NCI-H446 treated with DMSO at 0.1 percent for 48 hours (cell line): ENCODE measurements around the gene USP28.
"Not testable (repeated sequence)": the region's sequence is repeated elsewhere in the genome, so short reads cannot be mapped to it uniquely, and the experiment has no call there.

ENCODE experiments used
- DNase-seq: peaks from one replicate; lab custom pipeline; 2025; lab: John Stamatoyannopoulos, UW

USP28 gene

DNA sequence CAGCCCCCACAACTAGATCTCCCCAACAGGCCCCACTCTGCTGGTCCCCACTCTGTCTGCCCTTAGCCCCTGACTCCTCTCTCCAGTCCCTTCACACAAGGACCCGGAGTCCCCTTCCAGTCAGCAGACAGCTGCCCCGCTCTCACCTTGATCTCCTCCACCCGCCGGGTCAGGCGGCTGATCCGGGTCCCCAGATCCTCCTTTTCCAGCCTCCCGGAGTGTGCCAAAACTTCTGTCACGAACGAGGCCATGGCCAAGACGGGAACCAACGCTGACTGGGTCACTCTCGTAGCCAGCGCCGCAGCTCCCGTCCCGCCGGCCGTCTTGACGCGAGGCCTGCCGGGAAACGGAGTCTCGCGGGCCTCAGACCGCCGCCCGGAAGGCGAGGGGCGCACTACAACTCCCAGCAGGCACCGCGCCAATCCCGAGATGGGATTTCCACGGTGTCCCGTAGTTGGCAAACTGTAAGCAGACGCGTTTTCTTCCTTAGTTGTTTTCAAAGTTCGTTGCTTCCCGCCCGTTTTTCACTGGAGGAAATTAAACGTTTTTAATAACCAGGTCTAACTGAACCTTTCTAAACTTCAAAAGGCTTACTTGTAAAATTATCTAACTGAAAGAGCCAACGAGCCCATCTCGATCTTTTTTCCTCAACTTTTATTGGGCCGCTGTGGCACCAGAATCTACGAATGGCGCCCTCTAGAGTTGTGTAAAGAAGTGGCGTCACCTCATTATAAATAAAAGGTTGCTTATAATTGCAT lies 101.8 kb downstream of the USP28 start, which contains the start of gene ZW10:
Gene ZW10 (minus strand): TSS at position 277 of the 758 bp plus-strand sequence. CDS start 26 bp downstream, at position 251.
- DNase-seq = peak; percentile 94

GRCh38 chr11:113773092-113773415 lies 102.3 kb downstream of the USP28 start:
- DNase-seq = no peak

- no peak for DNase-seq
Observed at GRCh38 chr11:113771964-113772363, 103.4 kb downstream of the USP28 start.

- DNase-seq = no peak
Observed at GRCh38 chr11:113764527-113765219, 110.7 kb downstream of the USP28 start.

DNA sequence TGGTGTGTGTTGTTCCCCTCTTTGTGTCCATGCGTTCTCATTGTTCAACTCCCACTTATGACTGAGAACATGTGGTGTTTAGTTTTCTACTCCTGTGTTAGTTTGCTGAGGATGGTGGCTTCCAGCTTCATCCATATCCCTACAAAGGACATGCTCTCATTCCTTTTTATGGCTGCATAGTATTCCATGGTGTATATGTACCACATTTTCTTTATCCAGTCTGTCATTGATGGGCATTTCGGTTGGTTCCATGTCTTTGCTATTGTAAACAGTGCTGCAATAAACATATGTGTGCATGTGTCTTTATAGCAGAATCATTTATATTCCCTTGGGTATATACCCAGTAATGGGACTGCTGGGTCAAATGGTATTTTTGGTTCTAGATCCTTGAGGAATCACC lies 112.3 kb downstream of the USP28 start:
- DNase-seq = not testable (repeated sequence)

- no peak for DNase-seq
Observed at GRCh38 chr11:113760241-113760640, 115.1 kb downstream of the USP28 start.

DNA sequence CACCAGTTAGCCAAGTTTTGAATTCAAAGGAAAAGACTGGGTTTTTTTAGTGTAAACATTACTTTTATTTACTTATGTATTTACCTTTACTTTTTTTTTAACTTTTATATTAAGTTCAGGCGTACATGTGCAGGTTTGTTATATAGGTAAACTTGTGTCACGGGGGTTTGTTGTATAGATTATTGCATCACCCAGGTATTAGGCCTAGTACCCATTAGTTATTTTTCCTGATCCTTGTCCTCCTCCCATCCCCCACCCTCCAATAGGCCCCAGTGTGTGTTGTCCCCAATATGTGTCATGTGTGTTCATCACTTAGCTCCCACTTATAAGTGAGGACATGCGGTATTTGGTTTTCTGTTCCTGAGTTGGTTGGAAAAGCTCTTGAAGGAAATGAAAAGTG lies 122.4 kb downstream of the USP28 start:
- no peak for DNase-seq
